Fibroblast of mammary gland (primary cell): ENCODE data around the gene FREM2.
A peak's percentile ranks its signal among the peaks of the same experiment; 100 is the strongest.

Source experiments
- DNase-seq: peaks from one replicate; pipeline ENCODE4 v3.0.0-alpha.2; 2010; ENCODE audit warnings: low read depth
- H3K4me3 ChIP-seq: 2 replicates; pipeline ENCODE4 v1.5.1; 2011; ENCODE audit warnings: low read depth, mild to moderate bottlenecking, low read length, moderate library complexity; ENCODE audit not compliant: control insufficient read depth
- CTCF ChIP-seq: conservative IDR thresholded peaks from 2 replicates; pipeline ENCODE4 v1.5.1; 2011; ENCODE audit warnings: low read depth, low read length, inconsistent platforms; ENCODE audit not compliant: control insufficient read depth, insufficient read depth

The FREM2 gene

GRCh38 chr13:38753878-38754277 lies 67.0 kb downstream of the FREM2 start:
- TF ChIP-seq CTCF: no peak
- DNase-seq: no peak
- no peak overlapping the region for H3K4me3 ChIP-seq

- TF ChIP-seq CTCF: no peak
- H3K4me3 ChIP-seq: no peak overlapping the region
- DNase-seq: no peak
Measured at GRCh38 chr13:38755793-38756192, 68.9 kb downstream of the FREM2 start.

GRCh38 chr13:38758277-38758676 lies 71.4 kb downstream of the FREM2 start:
- H3K4me3 ChIP-seq: no peak overlapping the region
- DNase-seq: no peak
- no peak for TF ChIP-seq CTCF

GRCh38 chr13:38759390-38759789 lies 72.5 kb downstream of the FREM2 start:
- TF ChIP-seq CTCF: no peak
- no peak overlapping the region for H3K4me3 ChIP-seq
- no peak for DNase-seq

- DNase-seq: peak; percentile 43
- no peak overlapping the region for H3K4me3 ChIP-seq
- TF ChIP-seq CTCF: peak; percentile 60
Measured at GRCh38 chr13:38763446-38764381, 76.8 kb downstream of the FREM2 start.

GRCh38 chr13:38766799-38767198 lies 79.9 kb downstream of the FREM2 start:
- no peak for TF ChIP-seq CTCF
- DNase-seq: no peak
- H3K4me3 ChIP-seq: no peak overlapping the region
